Cardiac fibroblast (primary cell): ENCODE data around the gene MAPK10.

Source experiments
- DNase-seq, 2 donors: peaks; one replicate each; pipeline versions ENCODE4 v3.0.0 to v3.0.0-alpha.2; 2010; ENCODE audit warnings: low read depth in 2 of 2
- H3K4me3 ChIP-seq, 2 donors: replicated peaks in 1 of 2; 1 replicate in 1 of 2; 2 replicates in 1 of 2; pipeline ENCODE4 v1.5.1; 2011; ENCODE audit warnings: low read depth in 2 of 2, low read length in 2 of 2, mild to moderate bottlenecking in 2 of 2, moderate library complexity in 1 of 2
- TF ChIP-seq, protein P1 (sequence below): IDR thresholded peaks from one replicate; pipeline ENCODE4 v1.5.1; 2011; ENCODE audit warnings: low read depth, mild to moderate bottlenecking, low read length, inconsistent platforms

Gene MAPK10

DNA sequence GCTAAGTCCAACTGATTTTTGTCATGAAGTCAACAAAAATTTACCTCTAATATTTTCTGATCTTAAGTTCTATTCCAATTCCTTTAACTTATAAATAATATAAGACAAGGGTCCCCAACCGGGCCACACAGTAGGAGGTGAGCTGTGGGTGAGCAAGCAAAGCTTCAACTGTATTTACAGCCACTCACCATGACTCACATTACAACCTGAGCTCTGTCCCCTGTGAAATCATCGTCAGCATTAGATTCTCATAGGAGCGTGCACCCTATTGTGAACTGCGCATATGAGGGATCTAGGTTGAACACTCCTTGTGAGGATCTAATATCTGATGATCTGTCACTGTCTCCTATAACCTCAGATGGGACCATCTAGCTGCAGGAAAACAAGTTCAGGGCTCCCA lies 227.4 kb downstream of the MAPK10 start:
- TF ChIP-seq, protein P1, sequence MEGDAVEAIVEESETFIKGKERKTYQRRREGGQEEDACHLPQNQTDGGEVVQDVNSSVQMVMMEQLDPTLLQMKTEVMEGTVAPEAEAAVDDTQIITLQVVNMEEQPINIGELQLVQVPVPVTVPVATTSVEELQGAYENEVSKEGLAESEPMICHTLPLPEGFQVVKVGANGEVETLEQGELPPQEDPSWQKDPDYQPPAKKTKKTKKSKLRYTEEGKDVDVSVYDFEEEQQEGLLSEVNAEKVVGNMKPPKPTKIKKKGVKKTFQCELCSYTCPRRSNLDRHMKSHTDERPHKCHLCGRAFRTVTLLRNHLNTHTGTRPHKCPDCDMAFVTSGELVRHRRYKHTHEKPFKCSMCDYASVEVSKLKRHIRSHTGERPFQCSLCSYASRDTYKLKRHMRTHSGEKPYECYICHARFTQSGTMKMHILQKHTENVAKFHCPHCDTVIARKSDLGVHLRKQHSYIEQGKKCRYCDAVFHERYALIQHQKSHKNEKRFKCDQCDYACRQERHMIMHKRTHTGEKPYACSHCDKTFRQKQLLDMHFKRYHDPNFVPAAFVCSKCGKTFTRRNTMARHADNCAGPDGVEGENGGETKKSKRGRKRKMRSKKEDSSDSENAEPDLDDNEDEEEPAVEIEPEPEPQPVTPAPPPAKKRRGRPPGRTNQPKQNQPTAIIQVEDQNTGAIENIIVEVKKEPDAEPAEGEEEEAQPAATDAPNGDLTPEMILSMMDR = no peak
- DNase-seq = no peak
- H3K4me3 ChIP-seq = no peak overlapping the region

DNA sequence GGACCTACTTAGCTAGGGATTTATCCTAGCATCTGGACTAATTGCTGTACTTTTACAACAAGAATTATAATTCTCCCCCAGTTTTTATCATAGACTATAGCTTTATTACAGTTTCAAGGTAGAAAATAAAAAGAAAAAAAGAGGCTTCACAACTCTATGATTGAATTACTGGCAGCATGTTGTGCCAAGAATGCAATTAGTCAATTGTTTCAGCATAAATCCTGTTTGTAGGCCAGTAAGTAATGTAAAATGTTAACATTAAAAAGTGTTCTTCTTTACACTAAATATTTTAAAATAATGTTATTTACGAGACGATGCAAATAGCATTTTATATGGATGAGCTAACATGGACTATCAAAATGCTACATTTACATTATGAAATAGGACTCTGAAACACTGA lies 228.4 kb downstream of the MAPK10 start:
- TF ChIP-seq, protein P1 = no peak
- no peak for DNase-seq
- H3K4me3 ChIP-seq = no peak overlapping the region

DNA sequence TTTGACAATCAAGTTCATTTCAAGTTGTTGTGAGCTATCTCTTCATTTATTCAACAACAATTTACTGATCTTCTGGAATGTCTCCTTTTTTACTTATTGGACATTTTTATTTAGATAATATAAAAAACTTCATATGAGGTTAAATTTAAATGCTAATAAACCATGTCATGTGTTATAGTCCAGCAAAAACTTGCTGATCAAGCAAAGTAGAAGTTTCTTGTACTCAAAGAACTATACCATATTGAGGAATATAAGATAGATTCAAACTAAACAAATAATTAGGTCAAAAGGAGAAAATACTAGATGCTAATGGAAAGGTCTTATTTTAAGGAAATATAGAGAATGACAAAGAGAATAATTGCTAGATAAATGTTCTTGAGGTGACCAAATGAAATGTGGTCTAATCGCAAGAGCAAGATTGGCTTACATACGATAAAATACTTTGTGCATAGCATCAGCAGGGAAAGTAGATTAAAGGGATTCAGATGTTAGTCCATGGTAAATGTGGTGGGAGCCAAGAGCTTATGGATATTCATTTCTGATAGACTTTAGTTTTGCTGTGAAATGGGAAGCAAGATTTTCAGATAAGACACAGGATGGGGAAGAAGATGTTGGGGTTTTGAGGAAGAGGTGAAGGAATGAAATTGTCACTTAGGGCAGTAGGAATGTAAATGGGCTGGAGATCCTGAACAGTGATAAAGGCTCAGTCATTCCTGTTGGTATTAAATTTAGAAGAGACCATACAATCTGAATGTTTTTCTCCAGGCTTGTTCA lies 229.5 kb downstream of the MAPK10 start:
- TF ChIP-seq, protein P1 = no peak

DNA sequence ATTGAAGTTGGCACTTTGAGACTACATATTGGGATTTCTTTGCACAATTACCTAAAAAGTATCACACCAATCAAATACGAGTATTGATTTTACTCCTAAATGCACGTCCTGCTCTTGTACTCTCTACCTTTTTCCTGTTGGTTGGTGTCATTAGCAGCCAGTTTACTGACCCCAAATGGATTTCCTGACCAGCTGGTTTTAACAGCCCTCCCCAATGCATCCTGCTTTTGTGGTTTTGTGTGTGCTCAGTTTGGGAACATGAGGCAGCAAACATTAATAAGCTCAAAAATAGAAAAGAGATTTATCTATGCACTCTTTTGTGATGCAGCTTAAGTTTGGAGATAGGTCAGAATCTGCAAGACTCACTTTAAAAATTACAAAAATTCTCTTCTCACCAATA lies 230.3 kb downstream of the MAPK10 start:
- no peak overlapping the region for H3K4me3 ChIP-seq
- TF ChIP-seq, protein P1 = no peak
- DNase-seq = no peak

More for the DNA sequence above, 229.5 kb downstream of the MAPK10 start:
- DNase-seq = no peak
- H3K4me3 ChIP-seq = no peak overlapping the region

DNA sequence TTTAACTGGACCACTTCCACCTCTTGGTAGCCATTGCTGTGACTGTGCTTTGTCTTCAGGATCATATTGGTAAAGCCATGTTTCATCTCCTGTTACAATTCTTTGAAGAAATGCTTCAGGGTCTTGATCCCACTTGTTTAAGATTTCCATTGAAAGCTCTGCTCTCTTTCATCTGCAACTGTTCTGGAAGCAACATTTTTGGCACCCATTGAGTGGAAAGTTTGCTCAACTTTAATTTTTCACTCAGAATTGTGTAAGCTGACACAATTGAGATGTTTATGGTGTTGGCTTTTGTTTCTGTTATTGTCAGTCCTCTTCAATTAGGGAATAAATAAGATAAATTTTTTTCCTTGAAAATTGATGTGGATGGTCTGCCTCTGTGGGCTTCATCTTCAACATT lies 237.4 kb downstream of the MAPK10 start:
- TF ChIP-seq, protein P1 = no peak
- H3K4me3 ChIP-seq = no peak overlapping the region
- DNase-seq = peak in 1 of 2 donors; percentile 45

DNA sequence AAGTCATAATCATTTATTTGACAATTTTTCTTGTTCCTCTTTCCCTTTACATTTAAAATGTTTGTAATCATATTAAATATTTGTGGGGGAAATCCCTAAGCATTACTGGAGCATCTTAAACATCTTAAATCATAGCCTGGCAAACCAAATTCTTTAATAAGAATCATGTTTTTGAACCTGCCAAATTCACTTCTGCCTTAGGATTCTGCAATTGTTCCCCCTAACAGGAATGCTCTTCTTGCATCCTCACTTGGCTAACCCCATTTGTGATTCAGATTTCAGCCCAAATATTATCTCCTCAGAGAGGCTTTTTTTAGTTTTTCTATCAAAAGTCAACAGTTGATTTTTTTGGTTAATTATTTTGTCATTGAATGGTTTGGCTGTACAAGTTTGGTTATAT lies 241.1 kb downstream of the MAPK10 start:
- DNase-seq = peak in 1 of 2 donors; percentile 25
- TF ChIP-seq, protein P1 = no peak
- H3K4me3 ChIP-seq = no peak overlapping the region
